Measurements from ENCODE around the gene TMEM207.

TMEM207 gene

GRCh38 chr3:190387578-190388213, 62.0 kb downstream of the TMEM207 start, which contains the start of gene CLDN16:
CLDN16 (plus strand) TSS chr3:190388163; CDS start chr3:190388330, 167 bp downstream.
- in situ Hi-C loops (cut with MboI; ENCODE audit: low sequenced_read_pairs): no loop called here

- in situ Hi-C loops (cut with MboI; ENCODE audit: low sequenced_read_pairs): no loop called here
These were observed 63.7 kb downstream of the TMEM207 start for GRCh38 chr3:190385731-190386688.

- in situ Hi-C loops (cut with MboI; ENCODE audit: low sequenced_read_pairs): no loop called here
These were observed 65.4 kb downstream of the TMEM207 start for GRCh38 chr3:190384309-190384756.

GRCh38 chr3:190382082-190382481, 67.6 kb downstream of the TMEM207 start:
- in situ Hi-C loops (cut with MboI; ENCODE audit: low sequenced_read_pairs): no loop called here

GRCh38 chr3:190381441-190381840, 68.3 kb downstream of the TMEM207 start:
- in situ Hi-C loops (cut with MboI; ENCODE audit: low sequenced_read_pairs): no loop called here

- in situ Hi-C loops (cut with MboI; ENCODE audit: low sequenced_read_pairs): no loop called here
These were observed 69.5 kb downstream of the TMEM207 start for GRCh38 chr3:190380184-190380583.
